GM19468 (cell line): ENCODE measurements around the gene NTMT1.

Source experiments
- ATAC-seq: cut with Tn5 transposase; IDR thresholded peaks from one replicate; pipeline ENCODE4 v1.9.1; 2021; ENCODE audit warnings: mild to moderate bottlenecking, moderate library complexity, moderate number of reproducible peaks; ENCODE audit not compliant: unreplicated experiment; ENCODE audit errors: extremely low read depth

Gene NTMT1

DNA sequence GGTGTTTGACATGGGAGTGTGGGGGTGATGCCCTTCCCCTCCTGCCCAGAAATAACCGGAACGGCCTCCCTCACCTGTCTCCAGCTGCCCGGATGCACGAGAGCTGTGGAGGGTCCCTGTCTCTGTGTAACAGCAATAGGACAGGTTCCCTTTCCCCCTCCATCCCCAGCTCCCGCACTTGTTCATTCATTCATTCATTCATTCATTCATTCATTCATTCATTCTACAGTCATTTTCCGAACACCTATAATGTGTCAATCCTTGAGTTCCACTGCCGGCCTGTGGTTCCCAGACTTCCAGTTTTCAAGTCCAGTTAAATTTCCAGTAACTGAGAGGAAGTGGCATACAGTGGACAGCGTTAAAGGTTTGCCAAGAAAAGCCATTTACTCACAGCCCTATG lies 46.7 kb downstream of the NTMT1 start:
- no peak for ATAC-seq

DNA sequence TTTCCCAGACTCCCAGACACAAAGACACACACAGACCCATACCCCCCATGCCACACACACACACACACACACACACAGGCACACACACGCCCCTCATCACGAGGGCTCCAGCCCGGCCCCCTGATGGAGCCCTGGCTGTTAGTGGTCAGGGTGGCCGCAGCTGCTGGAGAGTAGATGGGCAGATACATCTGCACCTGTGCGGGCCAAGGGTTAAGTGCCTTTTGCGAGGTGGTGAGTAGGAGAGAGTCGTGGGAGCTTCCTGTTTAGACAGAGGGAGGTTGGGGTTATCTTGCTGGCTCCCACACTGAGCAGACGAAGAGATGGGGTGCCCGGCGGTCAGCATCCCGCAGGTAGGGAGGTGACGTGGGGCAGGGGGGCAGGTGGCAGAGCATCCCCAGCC lies 47.6 kb downstream of the NTMT1 start:
- no peak for ATAC-seq

DNA sequence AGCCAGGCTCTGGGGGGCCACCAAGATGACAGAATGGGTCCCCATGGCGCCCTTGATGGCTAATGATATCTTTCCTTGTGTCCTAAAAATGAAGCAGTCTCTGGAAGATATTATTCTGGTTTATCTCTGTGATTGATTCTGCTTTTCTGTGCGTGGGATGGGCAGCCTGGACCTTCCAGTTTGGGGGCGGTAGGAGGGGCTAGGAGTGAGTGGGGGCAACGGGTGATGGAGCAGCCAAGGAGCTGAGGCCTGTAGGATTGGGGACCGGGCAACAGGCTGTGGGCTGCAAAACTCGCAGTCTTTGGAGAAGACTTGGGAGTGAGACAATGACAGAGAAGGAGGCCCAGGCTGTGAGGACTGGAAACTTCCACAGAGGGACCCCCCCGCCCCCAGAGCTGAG lies 48.3 kb downstream of the NTMT1 start:
- no peak for ATAC-seq

GRCh38 chr9:129675620-129676019 lies 49.7 kb downstream of the NTMT1 start:
- ATAC-seq, result no peak

- no peak for ATAC-seq
Measured at GRCh38 chr9:129676287-129676686, 50.3 kb downstream of the NTMT1 start.

GRCh38 chr9:129676975-129677374 lies 51.0 kb downstream of the NTMT1 start:
- no peak for ATAC-seq

- no peak for ATAC-seq
Measured at GRCh38 chr9:129677456-129677855, 51.5 kb downstream of the NTMT1 start.

- ATAC-seq, result no peak
Measured at GRCh38 chr9:129678844-129679243, 52.9 kb downstream of the NTMT1 start.

GRCh38 chr9:129679537-129679936 lies 53.6 kb downstream of the NTMT1 start:
- no peak for ATAC-seq

- no peak for ATAC-seq
Measured at GRCh38 chr9:129681924-129682323, 56.0 kb downstream of the NTMT1 start.

DNA sequence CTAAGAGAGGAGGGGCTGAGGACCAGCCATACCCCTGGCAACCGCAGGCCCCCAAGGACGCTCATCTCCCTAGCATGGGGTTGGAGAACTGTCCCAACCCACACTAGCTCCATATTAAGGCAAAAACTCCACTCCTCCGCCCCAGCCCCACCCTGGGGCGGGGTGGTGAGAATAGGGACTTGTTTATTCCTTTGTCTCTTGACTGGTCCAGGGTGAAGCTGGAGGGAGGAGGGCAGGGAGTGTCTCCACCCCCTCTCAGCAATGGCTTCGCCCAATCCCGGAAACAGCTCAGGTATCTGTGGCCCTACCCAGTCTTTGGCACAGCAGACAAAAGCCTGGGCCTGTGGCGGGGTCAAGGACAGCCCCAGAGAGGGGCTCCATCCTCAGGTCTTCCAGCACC lies 56.4 kb downstream of the NTMT1 start:
- no peak for ATAC-seq

DNA sequence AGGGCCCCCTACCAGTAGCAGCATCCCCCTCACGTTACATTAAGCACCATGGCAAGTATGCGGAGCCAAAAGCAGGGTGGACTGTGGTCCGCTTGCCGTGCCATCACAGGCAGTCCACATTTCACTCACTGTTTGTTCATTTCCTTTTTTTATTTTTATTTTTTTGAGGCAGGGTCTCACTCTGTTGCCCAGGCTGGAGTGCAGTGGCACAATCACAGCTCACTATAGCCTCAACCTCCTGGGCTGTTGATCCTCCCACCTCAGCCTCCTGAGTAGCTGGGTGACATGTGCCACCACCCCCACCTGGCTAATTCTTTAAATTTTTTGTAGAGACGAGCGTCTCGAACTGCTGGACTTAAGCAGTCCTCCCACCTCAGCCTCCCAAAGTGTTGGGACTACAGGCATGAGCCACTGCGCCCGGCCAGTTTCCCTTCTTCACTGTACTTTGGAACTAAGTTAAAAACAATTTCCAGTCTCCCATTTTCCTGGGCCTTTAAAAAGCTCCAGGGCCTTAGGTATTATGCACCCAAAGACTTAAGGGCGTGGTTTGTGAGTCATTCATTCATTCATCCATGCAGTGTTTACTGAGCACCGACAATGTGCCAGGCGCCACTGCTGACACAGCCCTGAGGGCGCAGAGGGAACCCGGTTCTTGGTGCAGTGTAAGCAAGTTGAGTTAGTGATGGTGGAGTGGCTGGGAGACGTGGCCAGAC lies 59.4 kb downstream of the NTMT1 start:
- ATAC-seq, result no peak
